GM12878 (cell line): ENCODE data around the gene ZBED3. TPM values are rescaled to one million over a fixed set of nuclear protein-coding genes. Genes with fewer than 3 reads are reported as not detected.

ENCODE experiments used
- ATAC-seq: fragments of 200-7000 bp; cut with Tn5 transposase; 3 replicates; pipeline ENCODE4 v1.9.1; 2020; ENCODE audit warnings: mild to moderate bottlenecking, moderate library complexity
- BruUV-seq: library from RNA; stranded (reverse); fragments of 400-500 nt; replicated peaks from 2 replicates; lab custom pipeline; 2021; lab: Mats Ljungman, UMichigan
- CTCF ChIA-PET: fragments of 300-600 bp; sonication (Branson Sonifier 250); formaldehyde crosslinking; extraction: SDS; loops from one replicate; lab custom pipeline; 2021; ENCODE audit warnings: inconsistent platforms; lab: Yijun Ruan, JAX
- POLR2A ChIA-PET: fragments of 350-600 bp; formaldehyde crosslinking; extraction: SDS; loops from one replicate; lab custom pipeline; 2021; ENCODE audit warnings: inconsistent platforms; lab: Charles Lee
- RAD21 ChIA-PET: fragments of 300-600 bp; sonication (Branson Sonifier 250); formaldehyde crosslinking; loops from one replicate; lab custom pipeline; 2023; ENCODE audit warnings: antibody characterized with exemption; ENCODE audit not compliant: unreplicated experiment; lab: Charles Lee
- SMC1A ChIA-PET: fragments of 300-600 bp; sonication (Branson Sonifier 250); formaldehyde crosslinking; loops from one replicate; lab custom pipeline; 2023; ENCODE audit not compliant: unreplicated experiment, uncharacterized antibody; lab: Charles Lee
- DNase-seq: peaks from one replicate; pipeline ENCODE4 v3.0.0-alpha.2; 2011; ENCODE audit warnings: low read depth, low spot score
- FAIRE-seq: peaks from 3 replicates; lab custom pipeline; 2011; peaks lifted over from hg19 to GRCh38; lab: Jason Lieb, UNC
- H2AFZ ChIP-seq: 2 replicates; pipeline ENCODE4 v1.6.0; 2011; ENCODE audit warnings: low read depth, low read length, control low read depth; ENCODE audit not compliant: control insufficient read depth
- H3K27ac ChIP-seq: 2 replicates; pipeline ENCODE4 v1.5.1; 2011; ENCODE audit warnings: control low read depth; ENCODE audit not compliant: control insufficient read depth, insufficient read depth
- H3K27me3 ChIP-seq, 2 experiments: replicated peaks in 1 of 2; 2 replicates each; pipeline versions ENCODE4 v1.6.0 to v1.6.1; 2011; ENCODE audit warnings: low read length in 1 of 2; ENCODE audit not compliant: control insufficient read depth in 2 of 2, insufficient read depth in 2 of 2
- H3K36me3 ChIP-seq, 2 experiments: 2 replicates each; pipeline ENCODE4 v1.5.1; 2011; ENCODE audit warnings: low read length in 1 of 2; ENCODE audit not compliant: control insufficient read depth in 2 of 2, insufficient read depth in 2 of 2
- H3K4me1 ChIP-seq: 2 replicates; pipeline ENCODE4 v1.6.1; 2011; ENCODE audit warnings: mild to moderate bottlenecking, low read length, moderate library complexity, mixed read lengths; ENCODE audit not compliant: control insufficient read depth, insufficient read depth
- H3K4me2 ChIP-seq: 2 replicates; pipeline ENCODE4 v1.6.0; 2011; ENCODE audit warnings: control low read depth; ENCODE audit not compliant: control insufficient read depth, insufficient read depth
- H3K4me3 ChIP-seq: fragments of 200-600 bp; sonication (generic); 2 replicates; pipeline ENCODE4 v1.5.1; 2016
- H3K79me2 ChIP-seq: 2 replicates; pipeline ENCODE4 v1.6.0; 2011; ENCODE audit warnings: low read length; ENCODE audit not compliant: control insufficient read depth, insufficient read depth
- H3K9ac ChIP-seq: 2 replicates; pipeline ENCODE4 v1.8.0; 2011; ENCODE audit warnings: low read length, control low read depth, mixed read lengths; ENCODE audit not compliant: control insufficient read depth, insufficient read depth
- H3K9me3 ChIP-seq: replicated peaks from 3 replicates; pipeline ENCODE4 v1.5.1; 2011; ENCODE audit warnings: mild to moderate bottlenecking, low read length; ENCODE audit not compliant: control insufficient read depth, insufficient read depth
- H4K20me1 ChIP-seq: 2 replicates; pipeline ENCODE4 v1.6.0; 2011; ENCODE audit not compliant: control insufficient read depth, insufficient read depth
- HDGF ChIP-seq: fragments of 450-650 bp; IDR thresholded peaks from 2 replicates; pipeline ENCODE4 v1.6.1; 2016; ENCODE audit warnings: antibody characterized with exemption
- IRF3 ChIP-seq: fragments of 450-650 bp; IDR thresholded peaks from 2 replicates; pipeline ENCODE4 v1.6.1; 2014; ENCODE audit warnings: mild to moderate bottlenecking
- MTA2 ChIP-seq: fragments of 450-650 bp; IDR thresholded peaks from 2 replicates; pipeline ENCODE4 v1.6.1; 2016; ENCODE audit warnings: low read depth, mild to moderate bottlenecking, moderate library complexity
- SMC3 ChIP-seq: IDR thresholded peaks from 2 replicates; pipeline ENCODE4 v1.6.1; 2011; ENCODE audit warnings: low read length, improper control_type of control experiment, borderline replicate concordance
- ZNF384 ChIP-seq: IDR thresholded peaks from 2 replicates; pipeline ENCODE4 v1.6.1; 2012; ENCODE audit warnings: low read depth, mild to moderate bottlenecking, low read length, improper control_type of control experiment, borderline replicate concordance
- WGBS: methylation state at CpG from one replicate; pipeline ENCODE4 v1.1.6; 2016; ENCODE audit warnings: low lambda C conversion rate; ENCODE audit not compliant: insufficient replicate concordance, insufficient coverage; ENCODE audit errors: missing lambda C conversion rate; 5-methylcytosine and 5-hydroxymethylcytosine counted together
- in situ Hi-C: fragments of 300-500 bp; cut with MboI; formaldehyde crosslinking; loops from 9 replicates; pipeline ENCODE4 v1.14.3; 2018; ENCODE audit warnings: mixed read lengths
- intact Hi-C: fragments of 100-400 bp; cut with micrococcal nuclease; formaldehyde crosslinking; loops from one replicate; pipeline ENCODE4 v1.14.2; 2022; ENCODE audit not compliant: unreplicated experiment
- polyA plus RNA-seq, 11 experiments: library from polyadenylated mRNA; depleted of rRNA in 4 of 11; unstranded in 6 of 11; stranded (reverse) in 5 of 11; fragments of >200 nt; fragmentation: Nextera tagmentation in 4 of 11; fragmentation: Illumina TruSeq in 1 of 11; extraction: Ambion mirVana in 4 of 11; extraction: Trizol in 1 of 11; gene quantifications; 1 replicate in 1 of 11; 2 replicates in 10 of 11; pipeline versions ENCODE4 v1.2.1 to v1.2.3, GENCODE V29; 2011 to 2016; ENCODE audit warnings: inconsistent platforms in 2 of 11, missing spikeins in 2 of 11, low read depth in 1 of 11
- total RNA-seq, 4 experiments: library from RNA; depleted of rRNA in 3 of 4; stranded (reverse); fragments of >200 nt in 3 of 4; fragmentation: Illumina TruSeq in 1 of 4; extraction: Trizol in 1 of 4; gene quantifications; 2 replicates each; pipeline versions ENCODE4 v1.2.1 to v1.2.3, GENCODE V29; 2013 to 2021

The ZBED3 gene
- total and polyA plus RNA-seq, 10 of the 15 experiments (the other 5 are each of a cell fraction or from before 2014, with no cell fraction given), result 1.0 to 16.9 (median 2.5) TPM

GRCh38 chr5:77086368-77086688, 757 bp downstream of the ZBED3 start:
- peak overlapping the region; percentile 62 for H3K27ac ChIP-seq
- in situ Hi-C loops (no loop called here), intact Hi-C loops (loop anchor here (5.0 kb wide), 1 partner anchor 406 kb away; the partner anchor contains the start of gene WDR41)
- no peaks in the 10 kb centered on the region for H4K20me1 ChIP-seq
- FAIRE-seq (no peak), ATAC-seq (no peak), DNase-seq (no peak)
- H3K79me2 ChIP-seq, result no peaks in the 10 kb centered on the region
- CTCF ChIA-PET, result interaction anchor here (0.7 to 1.8 kb wide), 10 partner anchors 8 to 472 kb away, joined by 3 to 8 read pairs (median 4); partner anchors contain the start of genes AGGF1 and WDR41
- TF ChIP-seq IRF3, result no peak
- TF ChIP-seq MTA2, result 0 out of 2 replicates have a peak, but pooled peaks have one; percentile 14
- TF ChIP-seq ZNF384, result 0 out of 2 replicates have a peak, but pooled peaks have one; percentile 32
- TF ChIP-seq SMC3, result no peak
- TF ChIP-seq HDGF, result no peak
- POLR2A ChIA-PET, result interaction anchor here (1.0 kb wide), 1 partner anchor 15 kb away, joined by 4 read pairs; no protein-coding TSS in a partner anchor
- H3K4me3 ChIP-seq, result peak overlapping the region; percentile 75
- no peaks in the 10 kb centered on the region for H3K27me3 ChIP-seq
- no peaks in the 10 kb centered on the region for H3K9me3 ChIP-seq
- H3K36me3 ChIP-seq, result no peaks in the 10 kb centered on the region
- WGBS, result 20% methylated on average over 6 of the region's 6 CpGs
- BruUV-seq, result no TSS peak
- H3K9ac ChIP-seq, result peak overlapping the region; percentile 72
- H3K4me1 ChIP-seq, result 0 out of 2 replicates have a peak, but pooled peaks cover 3% of the 10 kb centered on the region
- SMC1A ChIA-PET, result interaction anchor here (1.2 to 2.9 kb wide), 5 partner anchors 9 to 340 kb away, joined by 3 to 10 read pairs (median 4); no protein-coding TSS in a partner anchor
- peak overlapping the region; percentile 91 for H2AFZ ChIP-seq
- RAD21 ChIA-PET, result interaction anchor here (0.7 to 2.2 kb wide), 8 partner anchors 9 to 405 kb away, joined by 3 to 9 read pairs (median 4); partner anchors contain the start of gene AGGF1
- H3K4me2 ChIP-seq, result peak overlapping the region; percentile 77
